Natural killer cell (primary cell): ENCODE measurements around the gene SYNDIG1. TPM values are rescaled to one million over a fixed set of nuclear protein-coding genes. Genes with fewer than 3 reads are reported as not detected.

Experiments
- ATAC-seq, 3 donors: fragments of 150-1000 bp in 2 of 3; fragments of 200-7000 bp in 1 of 3; cut with Tn5 transposase; 1 replicate in 1 of 3; 2 replicates in 2 of 3; pipeline ENCODE4 v1.10.0; 2021; ENCODE audit warnings: mild to moderate bottlenecking in 2 of 3, moderate library complexity in 2 of 3
- DNase-seq, 2 donors: peaks; one replicate each; pipeline versions ENCODE4 v3.0.0 to v3.0.0-alpha.2; 2013 to 2021; ENCODE audit warnings: mixed read lengths in 1 of 2
- H3K27ac ChIP-seq: one replicate; pipeline ENCODE4 v1.5.1; 2013; ENCODE audit warnings: mild to moderate bottlenecking, low read length
- H3K27me3 ChIP-seq: one replicate; pipeline ENCODE4 v1.6.1; 2013; ENCODE audit warnings: low read length; ENCODE audit not compliant: control insufficient read depth, insufficient read depth
- H3K36me3 ChIP-seq: one replicate; pipeline ENCODE4 v1.6.1; 2013; ENCODE audit warnings: low read length; ENCODE audit not compliant: control insufficient read depth, insufficient read depth
- H3K4me1 ChIP-seq: one replicate; pipeline ENCODE4 v1.6.1; 2013; ENCODE audit warnings: low read length; ENCODE audit not compliant: control insufficient read depth, insufficient read depth
- H3K4me3 ChIP-seq: one replicate; pipeline ENCODE4 v1.5.1; 2013; ENCODE audit warnings: low read length
- H3K9me3 ChIP-seq: one replicate; pipeline ENCODE4 v1.6.1; 2013; ENCODE audit warnings: low read length; ENCODE audit not compliant: control insufficient read depth, insufficient read depth
- H3K27ac Mint-ChIP-seq, 2 donors: one replicate each; pipeline ENCODE4 v1.8.0; 2022; ENCODE audit warnings: mild to moderate bottlenecking in 2 of 2, mixed read lengths in 2 of 2, moderate library complexity in 1 of 2
- H3K27me3 Mint-ChIP-seq, 2 donors: one replicate each; pipeline ENCODE4 v1.8.0; 2022; ENCODE audit warnings: low read depth in 2 of 2, mixed read lengths in 2 of 2
- H3K36me3 Mint-ChIP-seq: one replicate; pipeline ENCODE4 v1.8.0; 2022; ENCODE audit warnings: mixed read lengths
- H3K4me1 Mint-ChIP-seq, 2 donors: one replicate each; pipeline ENCODE4 v1.8.0; 2022; ENCODE audit warnings: mixed read lengths in 2 of 2
- H3K4me3 Mint-ChIP-seq: one replicate; pipeline ENCODE4 v1.8.0; 2022; ENCODE audit warnings: mild to moderate bottlenecking, moderate library complexity, mixed read lengths
- H3K9me3 Mint-ChIP-seq, 2 donors: one replicate each; pipeline ENCODE4 v1.8.0; 2022; ENCODE audit warnings: mixed read lengths in 2 of 2
- WGBS: methylation state at CpG from one replicate; pipeline ENCODE4 v1.1.7; 2013; ENCODE audit warnings: missing lambda C conversion rate; ENCODE audit not compliant: insufficient coverage; 5-methylcytosine and 5-hydroxymethylcytosine counted together
- intact Hi-C: fragments of 100-400 bp; cut with micrococcal nuclease; formaldehyde crosslinking; loops from one replicate; pipeline ENCODE4 v1.14.2; 2022
- total RNA-seq, 4 donors: library from RNA; stranded (reverse); fragments of 120-200 nt in 1 of 4; gene quantifications; one replicate each; pipeline versions ENCODE4 v1.2.3 to v1.2.4, GENCODE V29; 2013 to 2022
- TF ChIP-seq, protein P1 (sequence below): fragments of 200-600 bp; IDR thresholded peaks from one replicate; pipeline ENCODE4 v1.8.0; 2022; ENCODE audit warnings: antibody characterized with exemption

The SYNDIG1 gene
- total RNA-seq, 3 donors from 2014 or later (not counting 1 experiment from before 2014, with no cell fraction given), result not detected

DNA sequence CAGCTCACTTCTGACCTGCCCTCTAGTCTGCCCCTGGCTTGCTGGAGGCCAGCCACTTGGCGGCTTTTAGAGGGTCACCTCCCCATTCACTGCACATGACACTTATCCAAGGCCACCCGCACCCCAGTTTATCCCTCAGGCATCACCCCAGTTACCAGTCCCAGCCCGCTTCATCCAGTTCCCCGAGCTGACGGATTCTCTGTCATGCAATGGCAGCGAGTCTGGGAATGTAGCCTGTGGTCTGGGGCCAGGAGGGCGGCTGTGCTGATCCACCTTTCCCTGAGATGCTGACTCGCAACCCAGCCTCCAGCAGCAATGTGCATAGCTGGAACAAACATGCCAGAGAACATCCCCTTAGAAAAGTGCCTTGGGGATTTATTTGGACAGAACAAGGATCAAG lies 25.8 kb downstream of the SYNDIG1 start:
- H3K9me3 Mint-ChIP-seq, result no peaks in the 10 kb centered on the region

GRCh38 chr20:24497851-24498250 lies 28.4 kb downstream of the SYNDIG1 start:
- no peaks in the 10 kb centered on the region for H3K4me1 Mint-ChIP-seq
- H3K36me3 Mint-ChIP-seq, result no peaks in the 10 kb centered on the region
- WGBS, result 73% methylated on average over 2 of the region's 2 CpGs
- no peaks in the 10 kb centered on the region for H3K36me3 ChIP-seq
- DNase-seq, result no peak
- no peaks in the 10 kb centered on the region for H3K9me3 ChIP-seq
- H3K27ac ChIP-seq, result no peak overlapping the region
- peaks cover 0 to 2% of the 10 kb centered on the region in 2 donors for H3K27me3 Mint-ChIP-seq
- ATAC-seq, result no peak
- no peaks in the 10 kb centered on the region for H3K4me1 ChIP-seq
- H3K4me3 ChIP-seq, result no peak overlapping the region
- H3K27ac Mint-ChIP-seq, result no peak overlapping the region
- TF ChIP-seq, protein P1, sequence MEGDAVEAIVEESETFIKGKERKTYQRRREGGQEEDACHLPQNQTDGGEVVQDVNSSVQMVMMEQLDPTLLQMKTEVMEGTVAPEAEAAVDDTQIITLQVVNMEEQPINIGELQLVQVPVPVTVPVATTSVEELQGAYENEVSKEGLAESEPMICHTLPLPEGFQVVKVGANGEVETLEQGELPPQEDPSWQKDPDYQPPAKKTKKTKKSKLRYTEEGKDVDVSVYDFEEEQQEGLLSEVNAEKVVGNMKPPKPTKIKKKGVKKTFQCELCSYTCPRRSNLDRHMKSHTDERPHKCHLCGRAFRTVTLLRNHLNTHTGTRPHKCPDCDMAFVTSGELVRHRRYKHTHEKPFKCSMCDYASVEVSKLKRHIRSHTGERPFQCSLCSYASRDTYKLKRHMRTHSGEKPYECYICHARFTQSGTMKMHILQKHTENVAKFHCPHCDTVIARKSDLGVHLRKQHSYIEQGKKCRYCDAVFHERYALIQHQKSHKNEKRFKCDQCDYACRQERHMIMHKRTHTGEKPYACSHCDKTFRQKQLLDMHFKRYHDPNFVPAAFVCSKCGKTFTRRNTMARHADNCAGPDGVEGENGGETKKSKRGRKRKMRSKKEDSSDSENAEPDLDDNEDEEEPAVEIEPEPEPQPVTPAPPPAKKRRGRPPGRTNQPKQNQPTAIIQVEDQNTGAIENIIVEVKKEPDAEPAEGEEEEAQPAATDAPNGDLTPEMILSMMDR, result no peak
- H3K4me3 Mint-ChIP-seq, result no peak overlapping the region
- no peaks in the 10 kb centered on the region for H3K27me3 ChIP-seq
- H3K9me3 Mint-ChIP-seq, result no peaks in the 10 kb centered on the region
- intact Hi-C loops, result no loop called here

More for the DNA sequence above, 25.8 kb downstream of the SYNDIG1 start:
- Histone ChIP-seq H3K36me3 (no peaks in the 10 kb centered on the region), H3K4me3 (no peak overlapping the region), H3K9me3 (no peaks in the 10 kb centered on the region), H3K27ac (no peak overlapping the region), H3K4me1 (no peaks in the 10 kb centered on the region), H3K27me3 (no peaks in the 10 kb centered on the region)
- TF ChIP-seq, protein P1, result no peak
- 89% methylated on average over 8 of the region's 8 CpGs for WGBS
- DNase-seq, result no peak
- no peak overlapping the region for H3K27ac Mint-ChIP-seq
- H3K4me3 Mint-ChIP-seq, result no peak overlapping the region
- peaks cover 0 to 2% of the 10 kb centered on the region in 2 donors for H3K27me3 Mint-ChIP-seq
- intact Hi-C loops, result no loop called here
- H3K4me1 Mint-ChIP-seq, result no peaks in the 10 kb centered on the region
- ATAC-seq, result no peak
- H3K36me3 Mint-ChIP-seq, result no peaks in the 10 kb centered on the region

DNA sequence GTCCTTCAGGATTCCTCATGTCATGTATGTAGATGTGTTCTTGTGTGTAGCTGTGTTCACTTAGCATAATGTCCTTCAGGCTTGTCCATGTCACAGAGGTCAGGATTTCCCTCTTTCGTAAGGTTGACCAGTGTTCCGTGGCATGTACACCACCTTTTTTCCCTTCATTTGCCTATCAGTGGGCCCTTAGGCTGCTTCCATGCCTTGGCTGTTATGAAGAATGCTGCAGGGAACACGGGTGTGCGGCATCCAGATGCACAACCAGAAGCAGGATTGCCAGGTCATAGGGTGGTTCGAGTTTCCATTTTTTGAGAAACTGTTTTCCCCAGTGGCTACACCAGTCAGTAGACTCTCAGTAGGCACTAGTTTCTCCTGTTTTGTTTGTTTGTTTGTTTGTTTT lies 29.2 kb downstream of the SYNDIG1 start:
- Mint-ChIP-seq H3K36me3 (no peaks in the 10 kb centered on the region), H3K27ac (no peak overlapping the region), H3K4me3 (no peak overlapping the region), H3K9me3 (no peaks in the 10 kb centered on the region), H3K4me1 (no peaks in the 10 kb centered on the region), H3K27me3 (peaks cover 0 to 2% of the 10 kb centered on the region in 2 donors)
- H3K27ac ChIP-seq, result no peak overlapping the region
- H3K4me1 ChIP-seq, result no peaks in the 10 kb centered on the region
- ATAC-seq, result no peak
- no peaks in the 10 kb centered on the region for H3K27me3 ChIP-seq
- H3K9me3 ChIP-seq, result no peaks in the 10 kb centered on the region
- TF ChIP-seq, protein P1, result no peak
- no peak overlapping the region for H3K4me3 ChIP-seq
- 95% methylated on average over 5 of the region's 5 CpGs for WGBS
- intact Hi-C loops, result no loop called here
- DNase-seq, result no peak
- no peaks in the 10 kb centered on the region for H3K36me3 ChIP-seq

GRCh38 chr20:24499472-24499871 lies 30.0 kb downstream of the SYNDIG1 start:
- Mint-ChIP-seq H3K36me3 (no peaks in the 10 kb centered on the region), H3K4me1 (no peaks in the 10 kb centered on the region), H3K9me3 (no peaks in the 10 kb centered on the region), H3K27ac (no peak overlapping the region), H3K27me3 (peaks cover 3 to 4% of the 10 kb centered on the region in 2 donors), H3K4me3 (no peak overlapping the region)
- Histone ChIP-seq H3K27ac (no peak overlapping the region), H3K27me3 (no peaks in the 10 kb centered on the region), H3K9me3 (no peaks in the 10 kb centered on the region), H3K4me1 (no peaks in the 10 kb centered on the region), H3K4me3 (no peak overlapping the region), H3K36me3 (no peaks in the 10 kb centered on the region)
- intact Hi-C loops, result no loop called here
- WGBS, result 91% methylated on average over 5 of the region's 6 CpGs
- DNase-seq (no peak), ATAC-seq (no peak)
- TF ChIP-seq, protein P1, result no peak
